IPS-NIHi7 (cell line): ENCODE data around the gene EHBP1.

Source experiments
- DNase-seq: peaks from one replicate; pipeline ENCODE4 v3.0.0; 2012; ENCODE audit warnings: mixed read lengths; ENCODE audit errors: extremely low spot score

The EHBP1 gene

DNA sequence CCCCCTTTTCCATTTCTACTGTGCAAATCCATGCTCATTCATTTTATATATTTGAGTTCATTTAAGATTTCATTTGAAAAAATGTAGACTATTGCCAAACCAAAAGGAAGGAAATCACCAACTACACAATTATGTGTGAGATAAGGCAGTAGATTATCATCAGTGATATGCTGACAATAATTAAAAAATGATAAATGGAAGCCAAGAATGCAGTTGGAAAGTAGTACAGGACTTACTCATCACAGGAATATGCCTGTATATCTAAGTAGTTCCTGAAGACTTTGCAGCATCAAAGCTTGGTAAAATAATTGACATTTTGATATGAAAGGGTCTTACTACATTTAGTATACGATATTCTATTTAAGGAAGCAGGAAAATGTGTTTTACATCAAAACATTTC, 179.0 kb downstream of the EHBP1 start:
- no peak for DNase-seq

- DNase-seq = no peak
Measured at GRCh38 chr2:62894966-62895631, 189.6 kb downstream of the EHBP1 start.

DNA sequence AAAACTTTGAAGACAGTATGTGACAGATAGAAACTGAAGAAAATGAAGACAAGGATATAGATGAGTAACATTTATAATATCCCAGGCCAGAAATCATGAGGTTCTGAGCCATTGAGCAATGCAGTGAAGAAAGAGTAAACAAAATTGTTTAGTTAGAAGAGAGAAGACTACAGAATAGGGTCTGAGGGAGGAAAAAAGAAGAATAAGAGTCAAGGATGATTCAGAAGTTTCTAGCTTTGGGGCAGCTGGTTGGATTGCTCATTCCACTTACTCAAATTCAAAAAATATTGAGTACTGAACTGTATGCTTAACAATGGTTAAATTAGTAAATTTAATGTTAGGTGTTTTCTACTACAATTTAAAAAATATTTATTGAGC, 190.1 kb downstream of the EHBP1 start:
- no peak for DNase-seq

- DNase-seq = no peak
Measured at GRCh38 chr2:62897187-62897827, 191.8 kb downstream of the EHBP1 start.

DNA sequence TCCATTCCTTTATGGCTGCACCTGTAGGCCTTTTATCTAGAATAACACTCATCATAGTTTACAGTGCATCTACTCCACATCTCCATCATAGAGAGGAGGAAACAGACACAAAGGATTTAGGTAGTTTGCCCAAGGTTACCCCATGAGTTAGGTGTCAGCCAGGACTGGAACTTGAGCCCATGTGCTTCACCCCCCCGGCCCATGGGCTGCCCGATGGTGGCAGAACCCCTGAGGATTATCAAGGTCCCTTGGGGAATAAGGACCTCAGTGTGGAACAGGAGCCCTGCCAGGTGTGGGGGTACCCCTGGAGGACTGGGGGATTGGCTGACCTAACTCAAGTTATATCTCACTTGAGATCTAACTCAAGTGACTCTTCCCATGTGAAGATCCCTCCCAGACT, 198.8 kb downstream of the EHBP1 start:
- DNase-seq = no peak

DNA sequence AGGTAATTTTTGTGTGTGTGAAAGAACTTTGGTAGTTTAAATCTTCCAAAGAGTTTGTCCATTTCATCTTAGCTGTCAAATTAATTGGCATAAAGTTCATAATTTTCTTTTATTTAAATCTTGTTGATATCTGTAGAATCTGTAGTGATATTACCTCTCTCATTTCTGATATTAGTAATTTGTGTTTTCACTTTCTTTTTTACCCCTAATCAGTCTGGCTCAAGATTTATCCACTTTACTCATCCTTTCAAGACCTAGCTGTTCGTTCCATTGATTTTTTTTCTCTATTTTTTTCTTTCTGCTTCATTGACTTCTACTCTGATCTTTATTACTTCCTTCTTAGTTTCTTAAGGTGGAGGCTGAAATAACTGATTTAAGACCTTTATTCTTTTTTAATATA, 202.6 kb downstream of the EHBP1 start:
- DNase-seq = no peak

- DNase-seq = no peak
Measured at GRCh38 chr2:62913311-62913710, 207.8 kb downstream of the EHBP1 start.

- no peak for DNase-seq
Measured at GRCh38 chr2:62919041-62919440, 213.5 kb downstream of the EHBP1 start.

- no peak for DNase-seq
Measured at GRCh38 chr2:62920070-62920469, 214.6 kb downstream of the EHBP1 start.

- DNase-seq = no peak
Measured at GRCh38 chr2:62923242-62923641, 217.7 kb downstream of the EHBP1 start.

GRCh38 chr2:62923881-62924280, 218.4 kb downstream of the EHBP1 start:
- DNase-seq = no peak

GRCh38 chr2:62928015-62928414, 222.5 kb downstream of the EHBP1 start:
- no peak for DNase-seq

- DNase-seq = no peak
Measured at GRCh38 chr2:62931536-62931935, 226.0 kb downstream of the EHBP1 start.

GRCh38 chr2:62933398-62933917, 227.9 kb downstream of the EHBP1 start:
- no peak for DNase-seq

DNA sequence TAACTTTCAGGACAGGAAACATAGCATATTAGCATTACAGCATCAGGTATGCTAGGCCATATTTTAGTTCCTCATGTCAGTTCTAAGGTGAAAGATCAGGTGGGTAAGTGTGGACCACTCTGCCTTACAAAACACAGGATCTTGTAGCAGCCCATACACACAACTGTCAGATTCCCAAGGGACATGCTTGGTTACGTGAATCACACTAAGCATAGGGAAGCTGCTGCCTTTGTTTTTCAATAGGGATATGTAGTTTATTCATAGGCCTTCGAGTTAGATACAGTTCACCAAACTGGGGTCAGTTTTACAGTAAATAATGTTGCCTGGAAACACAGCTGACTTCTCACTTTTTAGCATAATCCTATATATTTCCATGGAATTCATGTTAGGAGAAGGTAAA, 229.0 kb downstream of the EHBP1 start:
- DNase-seq = no peak

- no peak for DNase-seq
Measured at GRCh38 chr2:62938126-62938525, 232.6 kb downstream of the EHBP1 start.

DNA sequence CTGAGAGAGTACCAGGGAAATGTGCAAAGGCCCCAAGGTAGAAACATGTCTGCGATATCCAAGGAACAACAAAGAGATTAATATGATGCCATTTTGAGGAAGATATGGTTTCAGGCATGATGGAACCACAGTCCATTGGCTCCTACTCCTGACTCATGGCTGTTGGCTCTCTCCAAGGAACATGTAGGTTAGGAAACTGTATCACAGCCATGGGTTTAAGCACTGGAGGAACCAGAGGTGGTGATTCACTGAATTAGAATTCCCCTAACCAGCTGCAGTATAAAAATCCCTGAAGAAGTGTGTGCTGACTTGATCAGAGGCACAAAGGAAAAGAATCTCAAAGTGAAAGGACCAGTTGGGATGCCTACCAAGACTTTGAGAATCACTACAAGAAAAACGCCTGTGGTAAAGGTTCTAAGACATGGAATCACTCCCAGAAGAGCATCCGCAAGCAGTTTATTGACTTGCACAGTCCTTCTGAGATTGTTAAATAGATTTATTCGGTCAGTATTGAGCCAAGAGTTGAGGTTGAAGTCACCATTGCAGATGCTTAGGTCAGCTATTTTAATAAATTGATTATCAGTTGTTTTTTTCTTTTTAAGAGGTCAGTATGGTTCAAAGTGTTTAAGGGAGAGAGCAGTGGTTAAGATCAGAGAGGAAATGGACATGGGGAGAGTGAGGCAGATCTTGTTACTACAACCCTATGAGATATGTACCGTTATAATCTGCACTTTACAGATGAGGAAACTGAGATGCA, 234.4 kb downstream of the EHBP1 start:
- no peak for DNase-seq

DNA sequence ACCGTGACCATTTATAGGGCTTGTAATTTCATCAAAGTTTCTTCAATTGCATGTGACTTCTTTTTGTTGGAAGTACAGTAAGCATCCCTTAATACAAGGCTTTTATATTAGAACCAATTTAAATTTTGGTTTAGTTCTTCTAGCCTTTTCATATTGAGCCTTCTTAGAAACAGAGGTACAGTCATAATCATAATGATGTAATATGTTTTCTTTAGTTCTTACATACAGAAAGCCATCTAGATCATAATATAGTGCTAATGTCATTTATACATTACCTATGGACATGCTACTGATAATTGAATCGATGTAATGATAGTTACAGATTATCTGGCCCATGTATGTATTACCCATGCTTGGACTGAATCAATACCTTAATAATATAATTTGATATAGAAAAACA, 235.2 kb downstream of the EHBP1 start:
- DNase-seq = no peak

DNA sequence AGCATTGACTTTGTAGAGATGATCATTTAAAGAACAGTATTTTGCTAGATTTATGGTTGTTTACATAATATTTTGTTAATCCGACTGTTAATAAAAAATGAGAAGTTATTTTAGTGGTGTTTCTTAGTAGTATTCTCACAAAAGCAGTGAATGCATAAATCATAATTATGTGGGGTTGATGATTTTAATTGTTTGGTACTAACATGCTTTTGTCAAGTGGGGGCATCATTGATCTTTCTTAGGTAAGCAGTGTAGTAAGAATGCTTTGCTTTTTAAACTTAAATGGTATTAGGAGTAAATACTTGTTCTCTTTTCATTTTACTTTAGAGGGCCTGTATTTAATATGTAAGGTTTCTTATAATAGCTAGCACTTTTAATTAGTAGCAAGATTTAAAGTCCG, 235.9 kb downstream of the EHBP1 start:
- no peak for DNase-seq

GRCh38 chr2:62944362-62944761, 238.8 kb downstream of the EHBP1 start:
- DNase-seq = no peak

DNA sequence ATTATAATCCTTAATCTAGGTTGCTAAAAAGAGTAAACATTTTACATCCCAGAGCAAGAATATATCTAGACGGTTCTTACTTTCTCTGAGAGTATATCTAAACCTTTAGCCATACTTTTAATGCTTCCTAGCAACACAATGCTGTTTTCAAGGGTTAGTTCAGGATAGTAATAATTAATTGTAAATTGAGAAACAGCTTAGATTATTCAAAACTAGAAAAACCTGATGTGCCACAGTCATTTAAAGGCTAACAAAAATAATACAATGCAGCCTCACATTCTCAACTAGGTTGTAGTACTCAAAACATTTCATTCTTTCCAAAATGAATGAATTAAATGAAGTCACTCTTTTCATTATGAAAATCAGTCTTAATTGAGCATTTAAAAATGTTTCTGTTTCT, 241.9 kb downstream of the EHBP1 start:
- no peak for DNase-seq

- no peak for DNase-seq
Measured at GRCh38 chr2:62956651-62957050, 251.1 kb downstream of the EHBP1 start.

DNA sequence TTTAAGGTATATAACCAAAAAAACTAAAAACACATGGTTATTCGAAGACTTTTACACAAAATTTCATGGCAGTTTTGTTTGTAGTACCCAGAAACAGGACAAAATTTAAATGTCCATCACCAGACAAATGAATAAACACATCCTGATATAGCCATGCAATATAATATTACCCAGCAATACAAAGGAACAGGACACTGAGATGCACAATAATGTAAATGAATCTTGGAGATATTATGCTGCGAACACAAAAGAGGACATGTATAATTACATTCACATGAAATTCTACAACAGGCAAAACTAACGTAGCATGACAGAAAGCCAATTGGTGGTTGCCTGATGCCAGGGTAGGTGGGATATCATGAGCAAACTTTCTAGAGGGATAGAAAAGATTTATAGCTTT, 252.7 kb downstream of the EHBP1 start:
- DNase-seq = no peak
